Cardiac muscle cell (in vitro differentiated cells and primary cell): Measurements from ENCODE around the gene PNPLA2. TPM values are rescaled to one million over a fixed set of nuclear protein-coding genes. Genes with fewer than 3 reads are reported as not detected.

Source experiments
- DNase-seq, 2 donors: peaks; one replicate each; pipeline versions ENCODE4 v3.0.0 to v3.0.0-alpha.2; 2010 to 2017; ENCODE audit warnings: low read depth in 1 of 2, low spot score in 1 of 2
- H3K27ac ChIP-seq: fragments of 200-600 bp; sonication (generic); 2 replicates; pipeline ENCODE4 v1.5.1; 2016
- H3K27me3 ChIP-seq: fragments of 200-600 bp; sonication (generic); 2 replicates; pipeline ENCODE4 v1.6.0; 2016; ENCODE audit warnings: control low read depth
- H3K36me3 ChIP-seq: fragments of 200-600 bp; sonication (generic); 2 replicates; pipeline ENCODE4 v1.5.1; 2016; ENCODE audit warnings: control low read depth
- H3K4me1 ChIP-seq: fragments of 200-600 bp; sonication (generic); 2 replicates; pipeline ENCODE4 v1.8.1; 2017; ENCODE audit warnings: low read depth, mild to moderate bottlenecking, mixed run types
- H3K4me3 ChIP-seq: fragments of 200-600 bp; sonication (generic); 2 replicates; pipeline ENCODE4 v1.5.1; 2016; ENCODE audit warnings: mild to moderate bottlenecking
- H3K9me3 ChIP-seq: fragments of 200-600 bp; sonication (generic); 2 replicates; pipeline ENCODE4 v1.5.1; 2017; ENCODE audit warnings: low read depth, mild to moderate bottlenecking, control low read depth
- polyA plus RNA-seq: library from polyadenylated mRNA; unstranded; fragments of >200 nt; fragmentation: Nextera tagmentation; extraction: Ambion mirVana; gene quantifications from 2 replicates; pipeline ENCODE4 v1.2.1, GENCODE V29; 2016
- total RNA-seq: library from RNA; depleted of rRNA; stranded (reverse); fragments of >200 nt; gene quantifications from 2 replicates; pipeline ENCODE4 v1.2.3, GENCODE V29; 2016
- TF ChIP-seq, protein P1 (sequence below): IDR thresholded peaks from 2 replicates; pipeline ENCODE4 v1.5.1; 2012; ENCODE audit warnings: low read depth, mild to moderate bottlenecking, low read length

The PNPLA2 gene
- total and polyA plus RNA-seq, 2 experiments from 2014 or later, result 81.6 to 99.9 TPM

DNA sequence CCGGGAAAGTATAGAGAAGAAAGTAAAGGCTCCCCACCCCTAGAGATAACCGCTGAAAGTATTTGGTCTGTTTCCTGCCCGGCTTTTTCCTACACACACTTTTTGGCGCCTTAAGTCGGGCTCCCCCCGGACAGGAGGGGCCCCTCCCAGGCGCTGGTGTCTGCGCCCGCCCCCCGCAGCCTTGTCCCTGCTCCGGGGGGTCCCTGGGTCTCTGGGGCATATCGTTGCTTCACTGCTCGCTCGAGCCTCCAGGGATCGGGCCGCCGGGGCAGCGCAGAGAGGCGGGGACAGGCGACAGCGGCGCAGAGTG lies 8.1 kb downstream of the PNPLA2 start:
- Histone ChIP-seq H3K4me1 (peaks cover 30% of the 10 kb centered on the region), H3K9me3 (no peaks in the 10 kb centered on the region), H3K27ac (peak overlapping the region; percentile 27), H3K36me3 (peaks cover 7% of the 10 kb centered on the region), H3K27me3 (peaks cover 29% of the 10 kb centered on the region), H3K4me3 (peak overlapping the region; percentile 27)
- no peak for DNase-seq
- TF ChIP-seq, protein P1, sequence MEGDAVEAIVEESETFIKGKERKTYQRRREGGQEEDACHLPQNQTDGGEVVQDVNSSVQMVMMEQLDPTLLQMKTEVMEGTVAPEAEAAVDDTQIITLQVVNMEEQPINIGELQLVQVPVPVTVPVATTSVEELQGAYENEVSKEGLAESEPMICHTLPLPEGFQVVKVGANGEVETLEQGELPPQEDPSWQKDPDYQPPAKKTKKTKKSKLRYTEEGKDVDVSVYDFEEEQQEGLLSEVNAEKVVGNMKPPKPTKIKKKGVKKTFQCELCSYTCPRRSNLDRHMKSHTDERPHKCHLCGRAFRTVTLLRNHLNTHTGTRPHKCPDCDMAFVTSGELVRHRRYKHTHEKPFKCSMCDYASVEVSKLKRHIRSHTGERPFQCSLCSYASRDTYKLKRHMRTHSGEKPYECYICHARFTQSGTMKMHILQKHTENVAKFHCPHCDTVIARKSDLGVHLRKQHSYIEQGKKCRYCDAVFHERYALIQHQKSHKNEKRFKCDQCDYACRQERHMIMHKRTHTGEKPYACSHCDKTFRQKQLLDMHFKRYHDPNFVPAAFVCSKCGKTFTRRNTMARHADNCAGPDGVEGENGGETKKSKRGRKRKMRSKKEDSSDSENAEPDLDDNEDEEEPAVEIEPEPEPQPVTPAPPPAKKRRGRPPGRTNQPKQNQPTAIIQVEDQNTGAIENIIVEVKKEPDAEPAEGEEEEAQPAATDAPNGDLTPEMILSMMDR, result no peak

DNA sequence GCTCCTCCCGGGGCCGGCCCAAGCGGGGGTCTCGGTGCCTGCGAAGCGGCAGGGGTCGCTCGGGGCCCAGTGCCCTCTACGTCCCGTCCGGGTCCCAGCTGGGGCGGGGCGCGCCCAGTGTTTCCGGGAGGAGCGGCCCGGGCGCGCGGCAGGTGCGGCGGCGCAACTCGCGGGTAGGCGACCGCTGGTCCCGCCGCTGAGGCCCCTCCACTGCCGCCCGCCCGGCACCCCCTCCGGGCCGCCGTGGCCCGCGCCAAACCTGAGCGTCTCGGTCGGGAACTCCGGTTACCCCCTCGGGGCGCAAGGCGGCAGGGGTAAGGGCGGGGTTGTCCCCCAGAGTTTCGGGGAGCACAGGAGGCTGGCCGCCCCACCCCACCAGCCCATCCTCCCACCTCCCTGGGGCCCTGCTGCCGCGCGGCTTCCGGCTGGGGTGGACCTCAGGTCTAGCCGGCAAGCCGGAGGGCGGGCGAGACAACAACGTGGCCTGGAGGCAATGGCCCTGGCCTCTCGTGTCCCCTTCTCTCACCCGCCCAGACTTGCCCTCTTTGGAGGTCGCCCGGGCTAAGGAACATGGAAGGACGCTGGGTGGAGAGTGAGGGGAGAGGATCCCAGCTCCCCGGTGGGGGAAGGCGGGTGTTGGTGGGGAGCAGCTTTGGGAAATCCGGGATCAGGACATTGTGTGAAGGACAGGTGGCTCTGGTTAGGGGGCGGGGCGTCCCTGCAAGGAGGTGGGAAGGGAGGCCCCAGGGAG lies 8.6 kb downstream of the PNPLA2 start:
- peak overlapping the region; percentile 27 for H3K27ac ChIP-seq
- DNase-seq, result peak in 1 of 2 donors; percentile 67
- peaks cover 29% of the 10 kb centered on the region for H3K27me3 ChIP-seq

DNA sequence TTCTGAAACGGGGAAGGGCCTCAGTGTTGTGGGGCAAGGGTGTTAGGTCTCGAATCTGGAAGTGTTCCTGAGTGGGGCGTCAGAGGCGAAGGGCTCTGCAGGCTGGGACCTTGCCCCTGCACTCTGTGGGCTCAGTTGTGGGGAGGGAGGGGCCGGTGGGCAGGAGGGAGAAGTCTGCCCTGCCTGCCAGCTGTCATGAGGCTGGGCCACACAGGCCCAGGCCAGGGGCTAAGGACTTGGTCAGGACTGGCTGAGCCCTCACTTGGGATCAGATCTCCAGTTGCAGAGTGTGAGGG lies 9.1 kb downstream of the PNPLA2 start, which contains the start of gene CRACR2B:
Gene CRACR2B, plus strand, starts transcription at position 23 of the 296 bp plus-strand sequence. CDS start 689 bp downstream, outside the sequence.
- Histone ChIP-seq H3K27ac (peak within 1 kb of the TSS; percentile 27), H3K4me3 (peak within 1 kb of the TSS; percentile 27), H3K27me3 (peaks cover 29% of the 10 kb centered on the region), H3K4me1 (peaks cover 30% of the 10 kb centered on the region), H3K36me3 (peaks cover 7% of the 10 kb centered on the region), H3K9me3 (no peaks in the 10 kb centered on the region)
- DNase-seq, result no peak
- TF ChIP-seq, protein P1, result no peak

More for the DNA sequence above, 8.6 kb downstream of the PNPLA2 start:
- Histone ChIP-seq H3K4me3 (peak overlapping the region; percentile 27), H3K4me1 (peaks cover 30% of the 10 kb centered on the region), H3K36me3 (peaks cover 7% of the 10 kb centered on the region), H3K9me3 (no peaks in the 10 kb centered on the region)
- TF ChIP-seq, protein P1, result no peak

DNA sequence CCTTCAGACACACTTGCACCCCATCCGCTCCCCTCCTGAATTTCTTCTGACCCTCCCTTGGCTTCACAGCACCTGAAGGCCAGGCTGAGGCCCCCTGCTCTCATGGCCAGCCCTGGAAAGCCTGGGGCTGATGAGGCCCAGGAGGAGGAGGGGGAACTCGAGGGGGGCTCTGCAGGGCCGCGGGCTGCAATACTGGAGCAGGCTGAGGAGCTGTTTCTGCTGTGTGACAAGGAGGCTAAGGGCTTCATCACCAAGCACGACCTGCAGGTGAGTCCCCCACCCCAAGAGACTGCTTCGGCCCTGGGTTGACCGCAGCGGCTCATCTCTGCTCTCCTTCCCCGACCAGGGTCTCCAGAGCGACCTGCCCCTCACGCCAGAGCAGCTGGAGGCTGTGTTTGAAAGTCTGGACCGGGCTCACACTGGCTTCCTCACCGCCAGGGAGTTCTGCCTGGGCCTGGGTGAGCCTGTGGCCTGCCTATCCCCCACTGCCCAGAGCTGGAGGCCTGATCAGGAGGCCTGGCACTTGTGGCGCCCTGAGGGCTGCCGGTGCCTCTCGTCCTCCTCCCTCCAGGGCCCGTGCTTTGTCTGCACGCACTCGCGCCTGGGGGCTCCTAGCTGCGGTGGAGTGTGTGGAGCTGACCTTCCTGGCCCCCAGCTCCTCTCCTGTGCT lies 9.9 kb downstream of the PNPLA2 start:
- DNase-seq, result no peak

DNA sequence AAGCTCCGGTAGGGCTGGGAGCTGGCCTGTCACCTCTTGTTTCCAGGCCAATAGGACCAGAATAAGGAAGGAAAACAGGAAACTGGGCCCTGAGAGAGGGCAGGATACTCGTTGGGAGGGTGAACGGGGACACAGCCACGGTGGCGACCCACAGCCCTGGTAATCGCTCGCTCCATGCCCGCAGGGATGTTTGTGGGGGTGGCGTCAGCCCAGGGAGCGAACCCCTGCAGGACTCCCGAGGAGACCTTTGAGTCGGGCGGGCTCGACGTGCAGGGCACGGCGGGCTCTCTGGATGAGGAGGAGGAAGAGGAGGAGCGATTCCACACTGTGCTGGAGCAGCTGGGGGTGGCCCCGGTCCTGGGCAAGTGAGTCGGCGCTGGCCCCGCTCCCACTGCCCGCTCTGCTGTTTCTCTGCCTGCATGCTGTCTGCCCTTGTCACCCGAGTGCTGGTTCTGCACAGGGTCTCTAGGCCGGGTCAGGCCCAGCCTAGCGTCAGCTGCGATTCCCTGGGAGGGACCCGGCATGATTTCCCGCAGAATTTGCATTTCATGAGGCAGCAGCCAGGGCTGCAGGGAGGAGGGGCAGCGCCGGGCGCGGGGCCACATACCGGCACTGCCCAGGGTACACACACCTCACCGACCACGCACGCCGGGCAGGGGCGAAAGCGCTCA lies 10.6 kb downstream of the PNPLA2 start:
- Histone ChIP-seq H3K4me3 (peak overlapping the region; percentile 31), H3K27me3 (peaks cover 29% of the 10 kb centered on the region), H3K4me1 (peaks cover 34% of the 10 kb centered on the region)

More for the DNA sequence above, 9.9 kb downstream of the PNPLA2 start:
- TF ChIP-seq, protein P1, result no peak
- H3K4me1 ChIP-seq, result peaks cover 30% of the 10 kb centered on the region
- no peak overlapping the region for H3K27ac ChIP-seq
- no peaks in the 10 kb centered on the region for H3K9me3 ChIP-seq
- H3K4me3 ChIP-seq, result no peak overlapping the region
- H3K27me3 ChIP-seq, result peaks cover 29% of the 10 kb centered on the region
- peaks cover 7% of the 10 kb centered on the region for H3K36me3 ChIP-seq

More for the DNA sequence above, 10.6 kb downstream of the PNPLA2 start:
- Histone ChIP-seq H3K36me3 (peaks cover 2% of the 10 kb centered on the region), H3K9me3 (no peaks in the 10 kb centered on the region), H3K27ac (no peak overlapping the region)
- TF ChIP-seq, protein P1, result no peak
- peak in 1 of 2 donors; percentile 47 for DNase-seq
